Endometrial microvascular endothelial cells (primary cell): ENCODE data around the gene COG1. TPM values are rescaled to one million over a fixed set of nuclear protein-coding genes. Genes with fewer than 3 reads are reported as not detected.
"Not testable (repeated sequence)": the region's sequence is repeated elsewhere in the genome, so short reads cannot be mapped to it uniquely, and the experiment has no call there.

Source experiments
- in situ Hi-C: cut with HindIII; loops from 2 replicates; pipeline ENCODE4 v1.10.0; 2017; ENCODE audit warnings: low sequenced_read_pairs, low pct_unique_long_range_greater_than_20kb; ENCODE audit errors: inconsistent ontology term
- total RNA-seq: library from RNA; depleted of rRNA; stranded (reverse); fragments of >200 nt; gene quantifications from one replicate; pipeline ENCODE4 v1.2.3, GENCODE V29; 2015; ENCODE audit errors: inconsistent ontology term

The COG1 gene
- 32.5 TPM for total RNA-seq

GRCh38 chr17:73192894-73193701 is at the start of gene COG1:
Gene COG1 (plus strand): TSS chr17:73193055. CDS start chr17:73193070, 15 bp downstream.
- in situ Hi-C loops, result no loop called here

GRCh38 chr17:73144209-73144608 is 48.6 kb upstream of the COG1 start:
- in situ Hi-C loops, result not testable (repeated sequence)

- in situ Hi-C loops, result no loop called here
Measured at GRCh38 chr17:73145641-73146040, 47.2 kb upstream of the COG1 start.

- in situ Hi-C loops, result not testable (repeated sequence)
Measured at GRCh38 chr17:73147791-73148190, 45.1 kb upstream of the COG1 start.

- in situ Hi-C loops, result no loop called here
Measured at GRCh38 chr17:73148540-73149334, 44.1 kb upstream of the COG1 start.

- in situ Hi-C loops, result not testable (repeated sequence)
Measured at GRCh38 chr17:73150622-73151300, 42.1 kb upstream of the COG1 start.

- in situ Hi-C loops, result no loop called here
Measured at GRCh38 chr17:73151916-73152632, 40.8 kb upstream of the COG1 start.

GRCh38 chr17:73155410-73156165 is 37.3 kb upstream of the COG1 start:
- in situ Hi-C loops, result no loop called here

- in situ Hi-C loops, result no loop called here
Measured at GRCh38 chr17:73156166-73156840, 36.6 kb upstream of the COG1 start.

- in situ Hi-C loops, result no loop called here
Measured at GRCh38 chr17:73156887-73157520, 35.9 kb upstream of the COG1 start.

GRCh38 chr17:73157521-73157890 is 35.3 kb upstream of the COG1 start:
- in situ Hi-C loops, result no loop called here

- in situ Hi-C loops, result no loop called here
Measured at GRCh38 chr17:73158133-73158532, 34.7 kb upstream of the COG1 start.

- in situ Hi-C loops, result no loop called here
Measured at GRCh38 chr17:73160980-73161630, 31.8 kb upstream of the COG1 start.

- in situ Hi-C loops, result no loop called here
Measured at GRCh38 chr17:73163043-73163442, 29.8 kb upstream of the COG1 start.

GRCh38 chr17:73165616-73166404 is 27.0 kb upstream of the COG1 start:
- in situ Hi-C loops, result no loop called here
